ENCODE measurements around the gene ROPN1B.

- TF ChIP-seq CTCF (IDR thresholded peaks at IDR 0.05) (no peak), POLR2A (IDR thresholded peaks at IDR 0.05) (no peak)
Observed at GRCh38 chr3:126022741-126023359, 53.9 kb downstream of the ROPN1B start.
